HG03108 (cell line): Measurements from ENCODE around the gene ARID5A.

ENCODE experiments used
- ATAC-seq: cut with Tn5 transposase; IDR thresholded peaks from one replicate; pipeline ENCODE4 v1.9.1; 2021; ENCODE audit warnings: moderate library complexity; ENCODE audit not compliant: unreplicated experiment

Gene ARID5A

GRCh38 chr2:96526615-96527285 is 9.8 kb upstream of the ARID5A start:
- ATAC-seq = no peak

GRCh38 chr2:96527286-96528005 is 9.1 kb upstream of the ARID5A start:
- peak; percentile 26 for ATAC-seq

- peak; percentile 18 for ATAC-seq
These were observed 8.4 kb upstream of the ARID5A start for GRCh38 chr2:96528006-96528699.

GRCh38 chr2:96528700-96529375 is 7.7 kb upstream of the ARID5A start:
- ATAC-seq = no peak

- ATAC-seq = no peak
These were observed 7.0 kb upstream of the ARID5A start for GRCh38 chr2:96529376-96530143.

- no peak for ATAC-seq
These were observed 6.5 kb upstream of the ARID5A start for GRCh38 chr2:96530144-96530430.

- ATAC-seq = no peak
These were observed 5.8 kb upstream of the ARID5A start for GRCh38 chr2:96530474-96531357.

GRCh38 chr2:96531366-96531765 is 5.2 kb upstream of the ARID5A start:
- ATAC-seq = no peak

- peak; percentile 19 for ATAC-seq
These were observed 4.6 kb upstream of the ARID5A start for GRCh38 chr2:96531872-96532505.

GRCh38 chr2:96532641-96533291 is 3.8 kb upstream of the ARID5A start:
- no peak for ATAC-seq

- ATAC-seq = no peak
These were observed 3.1 kb upstream of the ARID5A start for GRCh38 chr2:96533292-96534073.

- no peak for ATAC-seq
These were observed 2.4 kb upstream of the ARID5A start for GRCh38 chr2:96534141-96534540.

- no peak for ATAC-seq
These were observed 1.8 kb upstream of the ARID5A start for GRCh38 chr2:96534701-96535181.

GRCh38 chr2:96535331-96535730 is 1.2 kb upstream of the ARID5A start:
- ATAC-seq = no peak

- ATAC-seq = peak; percentile 38
These were observed 648 bp downstream of the ARID5A start for GRCh38 chr2:96537066-96537733.

- no peak for ATAC-seq
These were observed 1.4 kb downstream of the ARID5A start for GRCh38 chr2:96537734-96538486.
